Measurements from ENCODE around the gene PLXNA4. TPM values are rescaled to one million over a fixed set of nuclear protein-coding genes. Genes with fewer than 3 reads are reported as not detected.

PLXNA4 gene
- polyA plus RNA-seq, 2 of the 4 experiments (the other 2 are of a cell fraction), result 0.12 to 0.34 TPM

DNA sequence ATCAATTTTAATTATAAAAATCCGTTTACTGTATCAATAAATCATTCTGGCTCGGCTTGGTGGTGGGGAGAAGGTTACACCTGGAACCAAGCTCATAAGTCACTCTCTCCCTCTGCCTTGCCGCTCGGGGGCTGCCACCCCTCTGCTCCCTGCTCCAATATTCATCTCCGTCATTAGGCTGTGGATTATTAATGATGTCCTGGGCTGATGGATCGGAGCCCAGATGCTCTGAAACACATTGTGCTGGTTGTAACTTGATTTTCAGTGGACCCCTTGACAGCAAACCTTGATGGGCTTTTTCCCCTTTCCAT lies 314.2 kb downstream of the PLXNA4 start:
- no peak overlapping the region for H3K27ac ChIP-seq
- TF ChIP-seq POLR2A (IDR thresholded peaks at IDR 0.05; ENCODE audit: low read length) (no peak), JUNB (IDR thresholded peaks at IDR 0.05) (no peak), EHMT2 (IDR thresholded peaks at IDR 0.05; ENCODE audit: low read depth) (no peak), BHLHE40 (IDR thresholded peaks at IDR 0.05; ENCODE audit: low read depth, low read length) (no peak), CEBPB (IDR thresholded peaks at IDR 0.05) (no peak), ZSCAN20 (CRISPR knock-in tag; IDR thresholded peaks at IDR 0.05) (no peak), RNF2 (IDR thresholded peaks at IDR 0.05; ENCODE audit: borderline replicate concordance, low read depth) (no peak), SMC3 (IDR thresholded peaks at IDR 0.05) (no peak), POLR2AphosphoS2 (conservative IDR thresholded peaks at IDR 0.05; ENCODE audit: low read length) (no peak), TFCP2L1 (CRISPR knock-in tag; IDR thresholded peaks at IDR 0.05) (no peak), MAFK (IDR thresholded peaks at IDR 0.05; ENCODE audit: partially characterized antibody) (no peak)
- TF ChIP-seq, protein P1, sequence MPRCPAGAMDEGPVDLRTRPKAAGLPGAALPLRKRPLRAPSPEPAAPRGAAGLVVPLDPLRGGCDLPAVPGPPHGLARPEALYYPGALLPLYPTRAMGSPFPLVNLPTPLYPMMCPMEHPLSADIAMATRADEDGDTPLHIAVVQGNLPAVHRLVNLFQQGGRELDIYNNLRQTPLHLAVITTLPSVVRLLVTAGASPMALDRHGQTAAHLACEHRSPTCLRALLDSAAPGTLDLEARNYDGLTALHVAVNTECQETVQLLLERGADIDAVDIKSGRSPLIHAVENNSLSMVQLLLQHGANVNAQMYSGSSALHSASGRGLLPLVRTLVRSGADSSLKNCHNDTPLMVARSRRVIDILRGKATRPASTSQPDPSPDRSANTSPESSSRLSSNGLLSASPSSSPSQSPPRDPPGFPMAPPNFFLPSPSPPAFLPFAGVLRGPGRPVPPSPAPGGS (IDR thresholded peaks at IDR 0.05), result no peak
- TF ChIP-seq, protein P2, sequence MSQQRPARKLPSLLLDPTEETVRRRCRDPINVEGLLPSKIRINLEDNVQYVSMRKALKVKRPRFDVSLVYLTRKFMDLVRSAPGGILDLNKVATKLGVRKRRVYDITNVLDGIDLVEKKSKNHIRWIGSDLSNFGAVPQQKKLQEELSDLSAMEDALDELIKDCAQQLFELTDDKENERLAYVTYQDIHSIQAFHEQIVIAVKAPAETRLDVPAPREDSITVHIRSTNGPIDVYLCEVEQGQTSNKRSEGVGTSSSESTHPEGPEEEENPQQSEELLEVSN (IDR thresholded peaks at IDR 0.05; ENCODE audit: borderline replicate concordance, low read depth), result no peak
- H3K4me3 ChIP-seq, result no peak overlapping the region
- ChIA-PET CTCF (interaction anchor here (1.0 to 2.9 kb wide), 4 partner anchors 10 to 573 kb away, joined by 3 to 8 read pairs (median 6); no protein-coding TSS in a partner anchor), POLR2A (interaction anchor here (0.6 kb wide), 1 partner anchor 1346 kb away, joined by 4 read pairs; no protein-coding TSS in a partner anchor)
- H3K4me2 ChIP-seq, result no peak overlapping the region
- no peaks in the 10 kb centered on the region for H3K4me1 ChIP-seq
- 30% methylated on average over 6 of the region's 6 CpGs for WGBS (ENCODE audit: missing lambda C conversion rate)
- FAIRE-seq (no peak), DNase-seq (ENCODE audit: low read depth in 1 of 2, low spot score in 1 of 2) (no peak), ATAC-seq (no peak)
- H3K9me3 ChIP-seq, result no peaks in the 10 kb centered on the region

DNA sequence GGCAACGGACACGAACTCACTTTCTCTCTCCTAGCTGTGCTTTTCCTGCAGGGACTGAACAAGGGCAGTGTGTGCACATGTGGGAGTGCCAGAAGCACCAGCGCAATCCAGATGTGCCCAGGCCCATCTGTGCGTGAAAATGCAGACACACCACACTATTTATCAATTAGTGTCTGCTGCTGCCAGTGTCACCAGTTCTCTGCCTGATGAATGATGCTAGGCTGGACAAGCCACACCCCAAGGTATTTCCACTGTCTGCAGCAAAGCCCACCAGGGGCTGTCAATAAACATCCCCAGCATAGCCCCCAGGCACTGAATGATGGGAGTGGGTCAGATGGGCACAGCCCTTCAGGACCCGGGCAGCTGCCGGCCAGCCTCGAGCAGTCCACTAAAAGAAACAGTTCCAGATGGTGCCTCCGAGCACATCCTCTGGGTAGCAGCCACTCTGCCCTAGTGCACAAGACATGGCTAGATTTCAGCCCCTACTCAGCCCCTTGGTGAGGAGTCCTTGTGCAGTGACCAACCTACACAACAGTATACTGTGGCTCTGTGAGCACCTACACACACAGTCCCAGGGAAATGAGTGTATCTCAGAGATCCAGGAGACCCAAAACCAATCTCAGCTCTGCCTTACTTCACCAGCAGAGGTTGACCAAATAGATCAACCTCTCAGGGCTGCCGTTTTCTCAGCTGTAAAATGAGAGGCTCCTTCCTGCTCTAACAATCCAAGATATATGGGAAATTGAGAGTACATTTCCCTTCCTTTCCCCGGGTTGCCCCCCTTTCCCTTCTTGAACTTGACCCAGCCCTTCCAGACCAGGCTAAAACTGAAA lies 314.7 kb downstream of the PLXNA4 start:
- ChIA-PET POLR2A (interaction anchor here (0.6 kb wide), 1 partner anchor 1347 kb away, joined by 4 read pairs; no protein-coding TSS in a partner anchor), CTCF (no interaction called here)
- Histone ChIP-seq H3K27ac (no peak overlapping the region), H3K4me1 (no peaks in the 10 kb centered on the region), H3K9me3 (no peaks in the 10 kb centered on the region), H3K4me3 (no peak overlapping the region), H3K4me2 (no peak overlapping the region)
- no peak for TF ChIP-seq CEBPB (IDR thresholded peaks at IDR 0.05)
- TF ChIP-seq MAZ (IDR thresholded peaks at IDR 0.05; ENCODE audit: borderline replicate concordance, low read depth, low read length), result no peak
- TF ChIP-seq MYC (IDR thresholded peaks at IDR 0.05; ENCODE audit: borderline replicate concordance, low read length), result no peak
- no peak for TF ChIP-seq KDM5A (IDR thresholded peaks at IDR 0.05)
- no peak for TF ChIP-seq EP300 (IDR thresholded peaks at IDR 0.05)
- no peak for TF ChIP-seq FOSB (CRISPR knock-in tag; IDR thresholded peaks at IDR 0.05)
- TF ChIP-seq GATA3 (IDR thresholded peaks at IDR 0.05; ENCODE audit: borderline replicate concordance), result no peak
- TF ChIP-seq ZFP36 (IDR thresholded peaks at IDR 0.05; ENCODE audit: borderline replicate concordance, partially characterized antibody), result no peak
- TF ChIP-seq CBX8 (IDR thresholded peaks at IDR 0.05), result no peak
- TF ChIP-seq, protein P3, sequence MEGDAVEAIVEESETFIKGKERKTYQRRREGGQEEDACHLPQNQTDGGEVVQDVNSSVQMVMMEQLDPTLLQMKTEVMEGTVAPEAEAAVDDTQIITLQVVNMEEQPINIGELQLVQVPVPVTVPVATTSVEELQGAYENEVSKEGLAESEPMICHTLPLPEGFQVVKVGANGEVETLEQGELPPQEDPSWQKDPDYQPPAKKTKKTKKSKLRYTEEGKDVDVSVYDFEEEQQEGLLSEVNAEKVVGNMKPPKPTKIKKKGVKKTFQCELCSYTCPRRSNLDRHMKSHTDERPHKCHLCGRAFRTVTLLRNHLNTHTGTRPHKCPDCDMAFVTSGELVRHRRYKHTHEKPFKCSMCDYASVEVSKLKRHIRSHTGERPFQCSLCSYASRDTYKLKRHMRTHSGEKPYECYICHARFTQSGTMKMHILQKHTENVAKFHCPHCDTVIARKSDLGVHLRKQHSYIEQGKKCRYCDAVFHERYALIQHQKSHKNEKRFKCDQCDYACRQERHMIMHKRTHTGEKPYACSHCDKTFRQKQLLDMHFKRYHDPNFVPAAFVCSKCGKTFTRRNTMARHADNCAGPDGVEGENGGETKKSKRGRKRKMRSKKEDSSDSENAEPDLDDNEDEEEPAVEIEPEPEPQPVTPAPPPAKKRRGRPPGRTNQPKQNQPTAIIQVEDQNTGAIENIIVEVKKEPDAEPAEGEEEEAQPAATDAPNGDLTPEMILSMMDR (IDR thresholded peaks at IDR 0.05), result no peak
- TF ChIP-seq RFX5 (IDR thresholded peaks at IDR 0.05), result no peak
- no peak for TF ChIP-seq RNF2 (IDR thresholded peaks at IDR 0.05; ENCODE audit: borderline replicate concordance, low read depth)
- no peak for TF ChIP-seq ZC3H11A (IDR thresholded peaks at IDR 0.05)
- TF ChIP-seq CHD4 (IDR thresholded peaks at IDR 0.05; ENCODE audit: borderline replicate concordance), result no peak
- TF ChIP-seq POLR2AphosphoS2 (conservative IDR thresholded peaks at IDR 0.05; ENCODE audit: low read length), result no peak
- TF ChIP-seq ESRRA (IDR thresholded peaks at IDR 0.05; ENCODE audit: borderline replicate concordance, low read length), result no peak
- no peak for TF ChIP-seq BHLHE40 (IDR thresholded peaks at IDR 0.05; ENCODE audit: low read depth, low read length)
- TF ChIP-seq, protein P1 (IDR thresholded peaks at IDR 0.05), result no peak
- TF ChIP-seq, protein P4, sequence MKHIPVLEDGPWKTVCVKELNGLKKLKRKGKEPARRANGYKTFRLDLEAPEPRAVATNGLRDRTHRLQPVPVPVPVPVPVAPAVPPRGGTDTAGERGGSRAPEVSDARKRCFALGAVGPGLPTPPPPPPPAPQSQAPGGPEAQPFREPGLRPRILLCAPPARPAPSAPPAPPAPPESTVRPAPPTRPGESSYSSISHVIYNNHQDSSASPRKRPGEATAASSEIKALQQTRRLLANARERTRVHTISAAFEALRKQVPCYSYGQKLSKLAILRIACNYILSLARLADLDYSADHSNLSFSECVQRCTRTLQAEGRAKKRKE (CRISPR knock-in tag; IDR thresholded peaks at IDR 0.05; ENCODE audit: low read depth), result no peak
- DNase-seq (ENCODE audit: low read depth in 1 of 2, low spot score in 1 of 2) (no peak), ATAC-seq (no peak), FAIRE-seq (no peak)
- WGBS (ENCODE audit: missing lambda C conversion rate), result 17% methylated on average over 7 of the region's 10 CpGs

Data from A549 (cell line).